Caco-2 (cell line): ENCODE measurements around the gene IPPK. TPM values are rescaled to one million over a fixed set of nuclear protein-coding genes. Genes with fewer than 3 reads are reported as not detected.

Experiments used
- BruUV-seq: library from RNA; stranded (reverse); fragments of 400-500 nt; replicated peaks from 2 replicates; lab custom pipeline; 2021; lab: Mats Ljungman, UMichigan
- CTCF ChIA-PET: fragments of 300-600 bp; sonication (Branson Sonifier 250); formaldehyde crosslinking; loops from one replicate; lab custom pipeline; 2022; ENCODE audit warnings: antibody characterized with exemption; lab: Charles Lee
- POLR2A ChIA-PET: fragments of 300-600 bp; sonication (Branson Sonifier 250); formaldehyde crosslinking; loops from one replicate; lab custom pipeline; 2022; ENCODE audit warnings: antibody characterized with exemption; lab: Charles Lee
- DNase-seq, 2 experiments: peaks; one replicate each; pipeline versions ENCODE4 v3.0.0 to v3.0.0-alpha.2; 2020 to 2022
- H3K27me3 ChIP-seq: replicated peaks from 2 replicates; pipeline ENCODE4 v1.6.0; 2011; ENCODE audit warnings: low read length; ENCODE audit not compliant: control insufficient read depth, insufficient read depth
- H3K36me3 ChIP-seq: 2 replicates; pipeline ENCODE4 v1.5.1; 2011; ENCODE audit warnings: low read length; ENCODE audit not compliant: control insufficient read depth, insufficient read depth
- H3K4me1 ChIP-seq: fragments of 250-450 bp; sonication (Bioruptor Pico); 2 replicates; pipeline ENCODE4 v1.5.1; 2020; ENCODE audit warnings: mild to moderate bottlenecking
- H3K4me3 ChIP-seq: 2 replicates; pipeline ENCODE4 v1.5.1; 2011; ENCODE audit warnings: low read depth, mild to moderate bottlenecking, control low read depth, low read length
- H3K9me3 ChIP-seq: fragments of 250-450 bp; sonication (Bioruptor Pico); 2 replicates; pipeline ENCODE4 v1.5.1; 2020; ENCODE audit warnings: mild to moderate bottlenecking, moderate library complexity
- H3K27ac Mint-ChIP-seq: one replicate; pipeline ENCODE4 v1.8.0; 2022; ENCODE audit warnings: mixed read lengths; ENCODE audit not compliant: unreplicated experiment
- H3K27me3 Mint-ChIP-seq: one replicate; pipeline ENCODE4 v1.8.0; 2022; ENCODE audit warnings: mixed read lengths; ENCODE audit not compliant: insufficient read depth, unreplicated experiment
- H3K36me3 Mint-ChIP-seq: one replicate; pipeline ENCODE4 v1.8.0; 2022; ENCODE audit warnings: mild to moderate bottlenecking, mixed read lengths; ENCODE audit not compliant: insufficient read depth, unreplicated experiment
- H3K4me1 Mint-ChIP-seq: one replicate; pipeline ENCODE4 v1.8.0; 2022; ENCODE audit warnings: low read depth, mixed read lengths; ENCODE audit not compliant: unreplicated experiment
- H3K4me3 Mint-ChIP-seq: one replicate; pipeline ENCODE4 v1.8.0; 2022; ENCODE audit warnings: mild to moderate bottlenecking, moderate library complexity, mixed read lengths; ENCODE audit not compliant: unreplicated experiment
- H3K9me3 Mint-ChIP-seq: one replicate; pipeline ENCODE4 v1.8.0; 2022; ENCODE audit warnings: mixed read lengths; ENCODE audit not compliant: unreplicated experiment
- CTCF ChIP-seq, 2 experiments: fragments of 200-600 bp in 1 of 2; IDR thresholded peaks; 1 replicate in 1 of 2; 2 replicates in 1 of 2; pipeline versions ENCODE4 v1.5.1 to v1.8.0; 2011 to 2022; ENCODE audit warnings: antibody characterized with exemption in 1 of 2, control low read depth in 1 of 2, inconsistent platforms in 1 of 2, low read depth in 1 of 2, low read length in 1 of 2, mild to moderate bottlenecking in 1 of 2, moderate library complexity in 1 of 2; ENCODE audit not compliant: insufficient read depth in 1 of 2, severe bottlenecking in 1 of 2, unreplicated experiment in 1 of 2
- intact Hi-C: fragments of 100-400 bp; cut with micrococcal nuclease; formaldehyde crosslinking; loops from one replicate; pipeline ENCODE4 v1.10.0; 2022; ENCODE audit not compliant: unreplicated experiment
- total RNA-seq: library from RNA; stranded (reverse); gene quantifications from 2 replicates; pipeline ENCODE4 v1.2.3, GENCODE V29; 2022

IPPK gene
- total RNA-seq, 1 experiment from 2014 or later: 5.4 TPM

DNA sequence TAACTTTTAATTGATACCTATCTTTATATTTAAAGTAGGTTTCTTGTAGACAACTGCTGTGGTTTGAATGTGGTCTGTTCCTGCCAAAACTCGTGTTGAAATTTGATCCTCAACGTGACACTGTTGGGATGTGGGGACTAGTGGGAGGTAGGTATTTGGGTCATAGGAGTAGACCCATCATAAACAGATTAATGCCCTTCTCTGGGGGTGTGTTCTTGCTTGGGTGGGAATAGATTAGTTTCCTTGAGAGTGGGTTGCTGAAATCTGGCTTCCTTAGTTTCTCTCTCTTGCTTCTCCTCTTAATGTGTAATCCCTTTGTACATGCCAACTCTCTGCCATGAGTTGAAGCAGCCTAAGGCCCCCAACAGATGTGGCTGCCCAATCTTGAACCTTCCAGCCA is 34.6 kb upstream of the IPPK start:
- Mint-ChIP-seq H3K27me3 (no peaks in the 10 kb centered on the region), H3K4me3 (no peak overlapping the region), H3K4me1 (no peaks in the 10 kb centered on the region), H3K36me3 (peaks cover 5% of the 10 kb centered on the region), H3K9me3 (no peaks in the 10 kb centered on the region), H3K27ac (no peak overlapping the region)
- no peak for DNase-seq
- Histone ChIP-seq H3K4me1 (no peaks in the 10 kb centered on the region), H3K36me3 (no peaks in the 10 kb centered on the region), H3K27me3 (no peaks in the 10 kb centered on the region), H3K9me3 (no peaks in the 10 kb centered on the region), H3K4me3 (no peak overlapping the region)
- intact Hi-C loops: no loop called here
- TF ChIP-seq CTCF (IDR thresholded peaks at IDR 0.05; ENCODE audit: insufficient read depth in 1 of 2, low read depth in 1 of 2, low read length in 1 of 2, severe bottlenecking in 1 of 2, unreplicated experiment in 1 of 2): no peak
- ChIA-PET POLR2A (no interaction called here), CTCF (no interaction called here)
- BruUV-seq: no TSS peak

DNA sequence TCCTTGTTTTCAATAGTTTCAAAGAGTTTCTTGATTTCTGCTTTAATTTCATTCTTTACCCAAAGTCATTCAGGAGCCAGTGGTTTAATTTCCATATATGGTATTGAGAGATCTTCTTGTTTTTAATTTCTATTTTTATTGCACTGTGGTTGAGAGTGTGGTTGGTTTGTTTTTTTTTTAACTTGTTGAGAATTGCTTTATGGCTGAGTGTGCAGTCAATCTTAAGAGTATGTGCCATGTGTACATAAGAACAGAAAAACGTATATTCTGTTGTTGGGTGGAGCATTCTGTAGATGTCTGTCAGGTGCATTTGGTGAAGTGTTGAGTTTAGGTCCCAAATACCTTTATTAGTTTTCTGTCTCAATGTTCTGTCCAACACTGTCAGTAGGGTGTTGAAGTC is 26.7 kb upstream of the IPPK start:
- BruUV-seq: no TSS peak
- no peaks in the 10 kb centered on the region for H3K27me3 ChIP-seq
- peaks cover 14% of the 10 kb centered on the region for H3K9me3 Mint-ChIP-seq
- H3K4me3 Mint-ChIP-seq: no peak overlapping the region
- H3K4me1 Mint-ChIP-seq: no peaks in the 10 kb centered on the region
- no peak overlapping the region for H3K4me3 ChIP-seq
- CTCF ChIA-PET: no interaction called here
- no peaks in the 10 kb centered on the region for H3K9me3 ChIP-seq
- DNase-seq: no peak
- POLR2A ChIA-PET: no interaction called here
- H3K27me3 Mint-ChIP-seq: no peaks in the 10 kb centered on the region
- H3K36me3 ChIP-seq: no peaks in the 10 kb centered on the region
- TF ChIP-seq CTCF (IDR thresholded peaks at IDR 0.05; ENCODE audit: insufficient read depth in 1 of 2, low read depth in 1 of 2, low read length in 1 of 2, severe bottlenecking in 1 of 2, unreplicated experiment in 1 of 2): no peak
- no peaks in the 10 kb centered on the region for H3K4me1 ChIP-seq
- H3K36me3 Mint-ChIP-seq: no peaks in the 10 kb centered on the region
- intact Hi-C loops: no loop called here
- no peak overlapping the region for H3K27ac Mint-ChIP-seq

DNA sequence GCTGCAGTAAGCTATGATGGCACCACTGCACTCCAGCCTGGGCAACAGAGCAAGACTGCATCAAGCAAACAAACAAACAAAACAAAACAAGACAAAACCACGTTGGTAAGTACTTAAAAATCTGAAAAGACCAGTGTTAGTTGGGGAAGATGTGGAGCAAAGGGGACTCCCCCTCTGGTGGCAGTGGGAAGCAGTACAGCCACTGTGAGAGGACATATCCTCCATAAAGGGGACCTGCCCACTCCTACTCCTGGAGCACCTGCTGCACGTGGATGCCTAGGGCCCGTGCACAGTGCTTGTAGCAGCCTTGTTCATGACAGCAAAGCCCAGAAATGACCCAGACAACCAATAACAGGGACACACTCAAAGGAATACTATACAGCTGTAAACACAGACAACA is 17.0 kb upstream of the IPPK start:
- Histone ChIP-seq H3K36me3 (no peaks in the 10 kb centered on the region), H3K9me3 (no peaks in the 10 kb centered on the region), H3K4me3 (no peak overlapping the region), H3K4me1 (no peaks in the 10 kb centered on the region), H3K27me3 (no peaks in the 10 kb centered on the region)
- Mint-ChIP-seq H3K27ac (no peak overlapping the region), H3K9me3 (no peaks in the 10 kb centered on the region), H3K4me3 (no peak overlapping the region), H3K4me1 (no peaks in the 10 kb centered on the region), H3K27me3 (no peaks in the 10 kb centered on the region), H3K36me3 (no peaks in the 10 kb centered on the region)
- no TSS peak for BruUV-seq
- CTCF ChIA-PET: interaction anchor here (0.6 kb wide), 1 partner anchor 409 kb away, joined by 3 read pairs; no protein-coding TSS in a partner anchor
- intact Hi-C loops: no loop called here
- DNase-seq: peak in 1 of 2 experiments; percentile 17
- TF ChIP-seq CTCF (IDR thresholded peaks at IDR 0.05; ENCODE audit: insufficient read depth in 1 of 2, low read depth in 1 of 2, low read length in 1 of 2, severe bottlenecking in 1 of 2, unreplicated experiment in 1 of 2): peak in 1 of 2 experiments; percentile 29
- POLR2A ChIA-PET: no interaction called here
